PFSK-1 (cell line): ENCODE measurements around the gene TBCE.

ENCODE experiments used
- POLR2AphosphoS5 ChIP-seq: IDR thresholded peaks from 2 replicates; pipeline ENCODE4 v1.6.1; 2012; ENCODE audit warnings: low read depth, mild to moderate bottlenecking, control low read depth, low read length, moderate library complexity
- SIN3A ChIP-seq: IDR thresholded peaks from 2 replicates; pipeline ENCODE4 v1.6.1; 2012; ENCODE audit warnings: mild to moderate bottlenecking, low read length, moderate library complexity, borderline replicate concordance; ENCODE audit not compliant: insufficient read depth
- TAF1 ChIP-seq: IDR thresholded peaks from 2 replicates; pipeline ENCODE4 v1.6.1; 2012; ENCODE audit warnings: low read length, control low read depth, borderline replicate concordance; ENCODE audit not compliant: insufficient read depth
- TF ChIP-seq, protein P1 (sequence below), 2 experiments: IDR thresholded peaks; 2 replicates each; pipeline versions ENCODE4 v1.6.1 to v1.8.0; 2011 to 2012; ENCODE audit warnings: low read depth in 2 of 2, low read length in 2 of 2, control low read depth in 1 of 2, inconsistent platforms in 1 of 2, mild to moderate bottlenecking in 1 of 2, moderate library complexity in 1 of 2; ENCODE audit not compliant: insufficient read depth in 1 of 2

DNA sequence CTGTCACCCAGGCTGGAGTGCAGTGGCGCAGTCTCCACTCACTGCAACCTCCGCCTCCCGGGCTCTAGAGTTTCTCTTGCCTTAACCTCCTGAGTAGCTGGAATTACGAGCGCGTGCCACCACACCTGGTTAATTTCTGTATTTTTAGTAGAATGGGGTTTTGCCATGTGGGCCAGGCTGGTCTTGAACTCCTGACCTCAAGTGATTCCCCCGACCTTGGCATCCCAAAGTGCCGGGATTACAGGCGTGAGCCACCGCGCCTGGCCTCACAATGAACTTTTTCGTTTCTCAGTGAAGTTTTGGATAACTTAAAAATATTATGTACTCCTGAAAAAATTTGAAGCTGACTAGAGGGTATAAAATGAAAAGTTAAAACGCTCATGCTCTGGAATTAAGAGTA lies 59.5 kb downstream of the TBCE start:
- TF ChIP-seq POLR2AphosphoS5 = no peak
- no peak for TF ChIP-seq TAF1
- TF ChIP-seq SIN3A = no peak
- TF ChIP-seq, protein P1, sequence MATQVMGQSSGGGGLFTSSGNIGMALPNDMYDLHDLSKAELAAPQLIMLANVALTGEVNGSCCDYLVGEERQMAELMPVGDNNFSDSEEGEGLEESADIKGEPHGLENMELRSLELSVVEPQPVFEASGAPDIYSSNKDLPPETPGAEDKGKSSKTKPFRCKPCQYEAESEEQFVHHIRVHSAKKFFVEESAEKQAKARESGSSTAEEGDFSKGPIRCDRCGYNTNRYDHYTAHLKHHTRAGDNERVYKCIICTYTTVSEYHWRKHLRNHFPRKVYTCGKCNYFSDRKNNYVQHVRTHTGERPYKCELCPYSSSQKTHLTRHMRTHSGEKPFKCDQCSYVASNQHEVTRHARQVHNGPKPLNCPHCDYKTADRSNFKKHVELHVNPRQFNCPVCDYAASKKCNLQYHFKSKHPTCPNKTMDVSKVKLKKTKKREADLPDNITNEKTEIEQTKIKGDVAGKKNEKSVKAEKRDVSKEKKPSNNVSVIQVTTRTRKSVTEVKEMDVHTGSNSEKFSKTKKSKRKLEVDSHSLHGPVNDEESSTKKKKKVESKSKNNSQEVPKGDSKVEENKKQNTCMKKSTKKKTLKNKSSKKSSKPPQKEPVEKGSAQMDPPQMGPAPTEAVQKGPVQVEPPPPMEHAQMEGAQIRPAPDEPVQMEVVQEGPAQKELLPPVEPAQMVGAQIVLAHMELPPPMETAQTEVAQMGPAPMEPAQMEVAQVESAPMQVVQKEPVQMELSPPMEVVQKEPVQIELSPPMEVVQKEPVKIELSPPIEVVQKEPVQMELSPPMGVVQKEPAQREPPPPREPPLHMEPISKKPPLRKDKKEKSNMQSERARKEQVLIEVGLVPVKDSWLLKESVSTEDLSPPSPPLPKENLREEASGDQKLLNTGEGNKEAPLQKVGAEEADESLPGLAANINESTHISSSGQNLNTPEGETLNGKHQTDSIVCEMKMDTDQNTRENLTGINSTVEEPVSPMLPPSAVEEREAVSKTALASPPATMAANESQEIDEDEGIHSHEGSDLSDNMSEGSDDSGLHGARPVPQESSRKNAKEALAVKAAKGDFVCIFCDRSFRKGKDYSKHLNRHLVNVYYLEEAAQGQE (IDR thresholded peaks at IDR 0.05; ENCODE audit: insufficient read depth in 1 of 2, low read depth in 2 of 2, low read length in 2 of 2) = no peak
